NT2/D1 (cell line): ENCODE data around the gene ARHGAP25.

ENCODE experiments used
- SUZ12 ChIP-seq: IDR thresholded peaks from 2 replicates; pipeline ENCODE4 v1.6.1; 2011; ENCODE audit not compliant: insufficient read length, insufficient read depth; ENCODE audit errors: extremely low read depth
- YY1 ChIP-seq: IDR thresholded peaks from 2 replicates; pipeline ENCODE4 v1.6.1; 2011; ENCODE audit not compliant: insufficient read length, insufficient read depth

DNA sequence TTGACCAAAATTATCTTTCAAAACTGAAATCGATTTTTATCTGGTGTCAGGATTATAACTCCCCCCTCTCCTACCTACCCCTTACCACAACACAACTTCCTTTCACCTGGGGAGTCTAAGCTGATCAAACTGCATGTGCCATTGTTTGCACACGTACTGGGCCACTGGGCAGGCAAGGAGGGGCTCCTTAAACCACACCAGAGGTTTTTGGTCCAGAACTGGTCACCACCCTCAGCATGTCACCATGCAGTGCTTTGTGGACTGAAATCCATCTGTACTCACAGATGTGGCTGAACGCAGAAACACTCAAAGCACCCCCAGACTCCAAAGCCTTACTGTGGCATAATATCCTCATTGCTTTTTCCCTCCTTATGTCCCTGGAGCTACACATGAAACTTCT, 13.9 kb upstream of the ARHGAP25 start:
- TF ChIP-seq SUZ12 (no peak), YY1 (no peak)
